ENCODE measurements around the gene PACRG. TPM values are rescaled to one million over a fixed set of nuclear protein-coding genes. Genes with fewer than 3 reads are reported as not detected.

The PACRG gene
- polyA plus RNA-seq, 3 donors, result not detected

DNA sequence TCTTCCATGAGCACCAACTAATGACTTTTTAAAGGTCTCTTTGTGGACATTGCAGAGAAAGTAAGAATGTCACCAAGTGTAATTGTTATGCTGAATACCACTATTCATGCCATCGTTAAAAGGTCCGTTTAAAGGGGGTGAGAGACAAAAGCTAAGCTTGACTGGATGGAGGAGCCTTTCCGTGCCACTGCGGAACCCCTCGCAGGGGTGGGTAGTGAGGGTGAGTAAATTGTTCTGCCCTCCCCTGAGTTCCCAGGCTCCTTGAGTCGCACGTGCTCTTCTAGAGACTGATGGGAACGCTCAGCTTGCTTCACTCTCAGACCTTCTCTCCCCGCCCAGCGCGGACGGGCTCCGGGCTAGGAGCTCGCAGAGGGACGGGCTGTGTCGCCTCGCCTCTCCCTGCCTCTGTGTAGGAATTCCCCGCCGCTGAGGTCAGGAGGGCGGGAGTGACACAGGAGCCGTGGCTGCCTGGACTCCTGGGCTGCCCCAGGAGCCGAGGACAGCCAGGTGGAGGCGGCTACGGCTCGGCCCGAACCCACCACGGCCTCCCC is 371.9 kb downstream of the PACRG start:
- H3K4me3 Mint-ChIP-seq, result no peak overlapping the region
- Histone ChIP-seq H3K27ac (ENCODE audit: low read depth in 1 of 2, low read length in 2 of 2) (no peak overlapping the region), H3K4me3 (replicated peaks in 1 of 3; ENCODE audit: low read depth in 2 of 3, low read length in 3 of 3) (no peak overlapping the region), H3K4me1 (ENCODE audit: control insufficient read depth in 1 of 2, insufficient read depth in 2 of 2, low read length in 2 of 2) (no peaks in the 10 kb centered on the region), H3K36me3 (replicated peaks in 1 of 2; ENCODE audit: control insufficient read depth in 1 of 2, insufficient read depth in 2 of 2, low read length in 2 of 2) (no peaks in the 10 kb centered on the region), H4K20me1 (ENCODE audit: insufficient read depth, low read length) (no peaks in the 10 kb centered on the region), H2AFZ (ENCODE audit: insufficient read depth, low read depth, low read length, poor library complexity, severe bottlenecking) (no peak overlapping the region), H3K27me3 (ENCODE audit: control insufficient read depth in 2 of 2, insufficient read depth in 2 of 2, low read length in 2 of 2) (no peaks in the 10 kb centered on the region), H3K79me2 (ENCODE audit: insufficient read depth, low read length) (no peaks in the 10 kb centered on the region), H3K9ac (ENCODE audit: insufficient read depth, low read length, poor library complexity, severe bottlenecking) (no peak overlapping the region), H3K9me3 (replicated peaks in 1 of 2; ENCODE audit: control insufficient read depth in 1 of 2, insufficient read depth in 1 of 2, low read length in 2 of 2) (peaks cover 12 to 30% of the 10 kb centered on the region in 2 donors), H3K4me2 (replicated peaks; ENCODE audit: extremely low read depth, low read length, poor library complexity, severe bottlenecking) (no peak overlapping the region)
- intact Hi-C loops (cut with micrococcal nuclease), result no loop called here
- H3K4me1 Mint-ChIP-seq, result no peaks in the 10 kb centered on the region
- peaks cover 0 to 28% (median 12%) of the 10 kb centered on the region in 7 donors for H3K9me3 Mint-ChIP-seq
- peaks cover 0 to 6% (median 2%) of the 10 kb centered on the region in 3 donors for H3K27me3 Mint-ChIP-seq (ENCODE audit: low read depth in 3 of 3)
- WGBS (ENCODE audit: insufficient coverage), result 90% methylated on average over 26 of the region's 27 CpGs
- no peak overlapping the region for H3K27ac Mint-ChIP-seq
- no peak for DNase-seq
- TF ChIP-seq, protein P1, sequence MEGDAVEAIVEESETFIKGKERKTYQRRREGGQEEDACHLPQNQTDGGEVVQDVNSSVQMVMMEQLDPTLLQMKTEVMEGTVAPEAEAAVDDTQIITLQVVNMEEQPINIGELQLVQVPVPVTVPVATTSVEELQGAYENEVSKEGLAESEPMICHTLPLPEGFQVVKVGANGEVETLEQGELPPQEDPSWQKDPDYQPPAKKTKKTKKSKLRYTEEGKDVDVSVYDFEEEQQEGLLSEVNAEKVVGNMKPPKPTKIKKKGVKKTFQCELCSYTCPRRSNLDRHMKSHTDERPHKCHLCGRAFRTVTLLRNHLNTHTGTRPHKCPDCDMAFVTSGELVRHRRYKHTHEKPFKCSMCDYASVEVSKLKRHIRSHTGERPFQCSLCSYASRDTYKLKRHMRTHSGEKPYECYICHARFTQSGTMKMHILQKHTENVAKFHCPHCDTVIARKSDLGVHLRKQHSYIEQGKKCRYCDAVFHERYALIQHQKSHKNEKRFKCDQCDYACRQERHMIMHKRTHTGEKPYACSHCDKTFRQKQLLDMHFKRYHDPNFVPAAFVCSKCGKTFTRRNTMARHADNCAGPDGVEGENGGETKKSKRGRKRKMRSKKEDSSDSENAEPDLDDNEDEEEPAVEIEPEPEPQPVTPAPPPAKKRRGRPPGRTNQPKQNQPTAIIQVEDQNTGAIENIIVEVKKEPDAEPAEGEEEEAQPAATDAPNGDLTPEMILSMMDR (IDR thresholded peaks at IDR 0.05), result no peak
- no peaks in the 10 kb centered on the region for H3K36me3 Mint-ChIP-seq

DNA sequence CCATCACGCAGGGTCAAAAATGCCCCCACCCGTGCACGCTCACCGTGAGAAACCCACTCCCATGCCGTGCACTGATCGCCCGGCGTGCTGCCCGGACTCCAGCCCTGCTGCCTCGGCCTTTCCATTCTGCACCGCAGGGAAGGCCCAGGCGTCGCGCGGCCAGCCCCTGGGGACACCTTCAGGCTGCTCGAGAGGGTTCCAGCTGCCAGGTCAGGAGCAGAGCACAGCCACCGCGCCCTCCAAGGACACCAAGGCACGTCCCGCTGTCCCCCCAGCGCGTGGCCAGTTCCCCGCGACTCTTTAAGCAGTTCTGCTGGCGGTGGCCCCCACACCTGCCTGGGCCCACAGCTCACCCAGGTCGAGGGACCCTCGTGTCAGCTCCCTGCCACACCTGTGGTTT is 372.5 kb downstream of the PACRG start:
- peaks cover 12 to 30% of the 10 kb centered on the region in 2 donors for H3K9me3 ChIP-seq (replicated peaks in 1 of 2; ENCODE audit: control insufficient read depth in 1 of 2, insufficient read depth in 1 of 2, low read length in 2 of 2)
- intact Hi-C loops (cut with micrococcal nuclease), result no loop called here
- H3K27ac ChIP-seq (ENCODE audit: low read depth in 1 of 2, low read length in 2 of 2), result no peak overlapping the region
- no peak overlapping the region for H3K27ac Mint-ChIP-seq
- peaks cover 0 to 4% (median 2%) of the 10 kb centered on the region in 3 donors for H3K27me3 Mint-ChIP-seq (ENCODE audit: low read depth in 3 of 3)
- no peaks in the 10 kb centered on the region for H3K79me2 ChIP-seq (ENCODE audit: insufficient read depth, low read length)
- H4K20me1 ChIP-seq (ENCODE audit: insufficient read depth, low read length), result no peaks in the 10 kb centered on the region
- H3K4me3 Mint-ChIP-seq, result no peak overlapping the region
- no peak overlapping the region for H3K9ac ChIP-seq (ENCODE audit: insufficient read depth, low read length, poor library complexity, severe bottlenecking)
- H3K4me3 ChIP-seq (replicated peaks in 1 of 3; ENCODE audit: low read depth in 2 of 3, low read length in 3 of 3), result no peak overlapping the region
- H3K4me1 Mint-ChIP-seq, result no peaks in the 10 kb centered on the region
- H3K27me3 ChIP-seq (ENCODE audit: control insufficient read depth in 2 of 2, insufficient read depth in 2 of 2, low read length in 2 of 2), result no peaks in the 10 kb centered on the region
- H3K4me2 ChIP-seq (replicated peaks; ENCODE audit: extremely low read depth, low read length, poor library complexity, severe bottlenecking), result no peak overlapping the region
- no peak overlapping the region for H2AFZ ChIP-seq (ENCODE audit: insufficient read depth, low read depth, low read length, poor library complexity, severe bottlenecking)
- no peaks in the 10 kb centered on the region for H3K36me3 Mint-ChIP-seq
- no peaks in the 10 kb centered on the region for H3K4me1 ChIP-seq (ENCODE audit: control insufficient read depth in 1 of 2, insufficient read depth in 2 of 2, low read length in 2 of 2)
- 97% methylated on average over 25 of the region's 27 CpGs for WGBS (ENCODE audit: insufficient coverage)
- DNase-seq, result no peak
- TF ChIP-seq, protein P1 (IDR thresholded peaks at IDR 0.05), result no peak
- peaks cover 0 to 27% (median 10%) of the 10 kb centered on the region in 7 donors for H3K9me3 Mint-ChIP-seq
- H3K36me3 ChIP-seq (replicated peaks in 1 of 2; ENCODE audit: control insufficient read depth in 1 of 2, insufficient read depth in 2 of 2, low read length in 2 of 2), result no peaks in the 10 kb centered on the region
